Pancreas (tissue), 10 donors: Measurements from ENCODE around the gene CPM. TPM values are rescaled to one million over a fixed set of nuclear protein-coding genes. Genes with fewer than 3 reads are reported as not detected.

Experiments
- ATAC-seq, 4 donors: fragments of 200-7000 bp; cut with Tn5 transposase; one replicate each; pipeline versions ENCODE4 v1.8.0 to v1.9.1; 2020; ENCODE audit warnings: mild to moderate bottlenecking in 4 of 4, moderate library complexity in 4 of 4
- DNase-seq, 6 donors: peaks; one replicate each; pipeline ENCODE4 v3.0.0-alpha.2; 2020
- FAIRE-seq: peaks from 2 replicates; lab custom pipeline; 2012; peaks lifted over from hg19 to GRCh38; lab: Jason Lieb, UNC
- H3K27ac ChIP-seq, 4 donors: fragments of 200-600 bp; sonication (generic); 1 replicate in 3 of 4; 2 replicates in 1 of 4; pipeline versions ENCODE4 v1.5.0 to v1.8.0; 2020
- H3K27me3 ChIP-seq, 4 donors: fragments of 200-600 bp; one replicate each; pipeline ENCODE4 v1.8.0; 2021
- H3K36me3 ChIP-seq, 3 donors: fragments of 200-600 bp; sonication (generic) in 1 of 3; one replicate each; pipeline versions ENCODE4 v1.5.0 to v1.8.0; 2020 to 2021
- H3K4me1 ChIP-seq, 3 donors: fragments of 200-600 bp; one replicate each; pipeline ENCODE4 v1.8.0; 2021
- H3K4me3 ChIP-seq, 4 donors: fragments of 200-600 bp; sonication (generic) in 2 of 4; one replicate each; pipeline versions ENCODE4 v1.5.0 to v1.8.0; 2020 to 2021
- H3K9me3 ChIP-seq, 4 donors: fragments of 200-600 bp; one replicate each; pipeline ENCODE4 v1.8.0; 2021
- CTCF ChIP-seq, 4 donors: fragments of 200-600 bp; sonication (generic) in 3 of 4; IDR thresholded peaks; one replicate each; pipeline versions ENCODE4 v1.5.0 to v1.8.0; 2021; ENCODE audit warnings: antibody characterized with exemption in 4 of 4
- WGBS, 2 donors: extraction: QIAGEN DNeasy Blood & Tissue Kit; methylation state at CpG; one replicate each; pipeline ENCODE4 v1.1.7; 2013; 5-methylcytosine and 5-hydroxymethylcytosine counted together
- intact Hi-C, 3 donors: fragments of 100-400 bp; cut with DNase I; formaldehyde crosslinking; loops; one replicate each; pipeline versions ENCODE4 v1.11.1 to v1.14.2; 2022
- polyA plus RNA-seq, 2 donors: library from polyadenylated mRNA; stranded (reverse); fragments of 200-250 nt; gene quantifications; one replicate each; pipeline ENCODE4 v1.2.3, GENCODE V29; 2013
- total RNA-seq, 6 donors: library from RNA; stranded (reverse); fragmentation: NEBNext Ultra II Directional in 4 of 6; extraction: Animal tissue kit (Norgen Biotek cat#: 25700) in 4 of 6; gene quantifications; one replicate each; pipeline versions ENCODE4 v1.2.1 to v1.2.4, GENCODE V29; 2021 to 2023
- donor health status: healthy with polysubstance abuse.
- donor health status: DM: no; HTN: no; CAD: no; lungs with moderate emphysema.
- donor health status: DM: no; HTN: no; CAD: no.
- donor health status: control.
- donor health status: control.
- donor health status: Bipolar disorder and iron deficiency.
- donor health status: DM: yes; HTN: yes; CAD: no.
- donor health status: DM: no; HTN: no; CAD: no.
- donor health status: DM: no; HTN: no; CAD: no.
- donor health status: DM: yes; HTN: yes; CAD: no.

The CPM gene
- total and polyA plus RNA-seq, 8 donors = 4.3 to 49.2 (median 11.1) TPM

GRCh38 chr12:68962877-68963855, 30.2 kb upstream of the CPM start:
- no peak for DNase-seq
- H3K27ac ChIP-seq = peak overlapping the region in 1 of 4 donors; percentile 20
- H3K9me3 ChIP-seq = no peaks in the 10 kb centered on the region
- no peaks in the 10 kb centered on the region for H3K27me3 ChIP-seq
- H3K4me1 ChIP-seq = no peaks in the 10 kb centered on the region
- H3K36me3 ChIP-seq = no peaks in the 10 kb centered on the region
- peak in 2 of 4 donors; percentile 58 to 60 for ATAC-seq
- TF ChIP-seq CTCF (IDR thresholded peaks at IDR 0.05) = no peak
- WGBS, 2 donors = 75 to 79% methylated on average over 5 of the region's 5 CpGs
- no peak for FAIRE-seq
- intact Hi-C loops = no loop called here
- H3K4me3 ChIP-seq = no peak overlapping the region

GRCh38 chr12:68959891-68960464, 27.0 kb upstream of the CPM start:
- Histone ChIP-seq H3K4me3 (no peak overlapping the region), H3K4me1 (peaks cover 0 to 6% (median 0%) of the 10 kb centered on the region in 3 donors), H3K27ac (no peak overlapping the region), H3K9me3 (no peaks in the 10 kb centered on the region), H3K27me3 (no peaks in the 10 kb centered on the region), H3K36me3 (no peaks in the 10 kb centered on the region)
- FAIRE-seq (no peak), DNase-seq (no peak), ATAC-seq (no peak)
- TF ChIP-seq CTCF (IDR thresholded peaks at IDR 0.05) = no peak
- 54 to 55% methylated on average over 7 of the region's 7 CpGs for WGBS, 2 donors
- intact Hi-C loops = no loop called here

GRCh38 chr12:68959143-68959858, 26.3 kb upstream of the CPM start:
- Histone ChIP-seq H3K9me3 (no peaks in the 10 kb centered on the region), H3K4me3 (no peak overlapping the region), H3K36me3 (no peaks in the 10 kb centered on the region), H3K27ac (no peak overlapping the region), H3K4me1 (peaks cover 0 to 6% (median 0%) of the 10 kb centered on the region in 3 donors), H3K27me3 (no peaks in the 10 kb centered on the region)
- DNase-seq (no peak), ATAC-seq (no peak), FAIRE-seq (no peak)
- intact Hi-C loops = no loop called here
- 75 to 78% methylated on average over 4 of the region's 4 CpGs for WGBS, 2 donors
- no peak for TF ChIP-seq CTCF (IDR thresholded peaks at IDR 0.05)

- peaks cover 0 to 6% (median 0%) of the 10 kb centered on the region in 3 donors for H3K4me1 ChIP-seq
- WGBS, 2 donors = 91% methylated on average over 3 of the region's 3 CpGs
- no peaks in the 10 kb centered on the region for H3K27me3 ChIP-seq
- no peak for TF ChIP-seq CTCF (IDR thresholded peaks at IDR 0.05)
- no peak for ATAC-seq
- FAIRE-seq = no peak
- DNase-seq = no peak
- H3K9me3 ChIP-seq = no peaks in the 10 kb centered on the region
- H3K36me3 ChIP-seq = no peaks in the 10 kb centered on the region
- intact Hi-C loops = no loop called here
- no peak overlapping the region for H3K4me3 ChIP-seq
- no peak overlapping the region for H3K27ac ChIP-seq
Measured at GRCh38 chr12:68958322-68958721, 25.4 kb upstream of the CPM start.
